NCI-H1092 treated with DMSO at 0.1 percent for 48 hours (cell line): ENCODE measurements around the gene YWHAE.
A peak's percentile ranks its signal among the peaks of the same experiment; 100 is the strongest.
"Not testable (repeated sequence)": the region's sequence is repeated elsewhere in the genome, so short reads cannot be mapped to it uniquely, and the experiment has no call there.

Experiments used
- DNase-seq: peaks from one replicate; lab custom pipeline; 2025; lab: John Stamatoyannopoulos, UW

The YWHAE gene

GRCh38 chr17:1412185-1413110 is 12.4 kb upstream of the YWHAE start:
- DNase-seq: no peak

GRCh38 chr17:1402262-1402586 is 2.2 kb upstream of the YWHAE start:
- DNase-seq: no peak

GRCh38 chr17:1398931-1399678 is 917 bp downstream of the YWHAE start:
- DNase-seq: peak; percentile 4

GRCh38 chr17:1398028-1398427 is 2.0 kb downstream of the YWHAE start:
- DNase-seq: no peak

- DNase-seq: not testable (repeated sequence)
Measured at GRCh38 chr17:1395876-1396665, 4.0 kb downstream of the YWHAE start.

- no peak for DNase-seq
Measured at GRCh38 chr17:1391577-1391976, 8.4 kb downstream of the YWHAE start.

GRCh38 chr17:1390432-1391367 is 9.3 kb downstream of the YWHAE start:
- DNase-seq: no peak

- not testable (repeated sequence) for DNase-seq
Measured at GRCh38 chr17:1387490-1388227, 12.4 kb downstream of the YWHAE start.

GRCh38 chr17:1386675-1387190 is 13.3 kb downstream of the YWHAE start:
- DNase-seq: not testable (repeated sequence)

GRCh38 chr17:1386265-1386664 is 13.8 kb downstream of the YWHAE start:
- no peak for DNase-seq

- DNase-seq: no peak
Measured at GRCh38 chr17:1385861-1386260, 14.2 kb downstream of the YWHAE start.

- no peak for DNase-seq
Measured at GRCh38 chr17:1384905-1385435, 15.1 kb downstream of the YWHAE start.

GRCh38 chr17:1379930-1380313 is 20.1 kb downstream of the YWHAE start:
- no peak for DNase-seq

GRCh38 chr17:1379208-1379929 is 20.7 kb downstream of the YWHAE start:
- no peak for DNase-seq

- not testable (repeated sequence) for DNase-seq
Measured at GRCh38 chr17:1378476-1378860, 21.6 kb downstream of the YWHAE start.

GRCh38 chr17:1377334-1377733 is 22.7 kb downstream of the YWHAE start:
- no peak for DNase-seq

- no peak for DNase-seq
Measured at GRCh38 chr17:1376061-1376460, 24.0 kb downstream of the YWHAE start.

- DNase-seq: no peak
Measured at GRCh38 chr17:1375615-1376014, 24.4 kb downstream of the YWHAE start.

- no peak for DNase-seq
Measured at GRCh38 chr17:1374431-1375177, 25.4 kb downstream of the YWHAE start.
